SK-N-MC (cell line): Measurements from ENCODE around the gene KIFBP.

Experiments
- EZH2 ChIP-seq: fragments of 200-600 bp; sonication (generic); IDR thresholded peaks from one replicate; pipeline ENCODE4 v1.6.1; 2017; ENCODE audit warnings: antibody characterized with exemption
- FOXP2 ChIP-seq: optimal IDR thresholded peaks from 2 replicates; pipeline ENCODE3; 2011; ENCODE audit warnings: mild to moderate bottlenecking, moderate library complexity; ENCODE audit not compliant: insufficient read depth; ENCODE audit errors: extremely low read length, control extremely low read depth
- POLR2AphosphoS5 ChIP-seq: IDR thresholded peaks from 2 replicates; pipeline ENCODE4 v1.6.1; 2012; ENCODE audit warnings: mild to moderate bottlenecking, low read depth, low read length, borderline replicate concordance

DNA sequence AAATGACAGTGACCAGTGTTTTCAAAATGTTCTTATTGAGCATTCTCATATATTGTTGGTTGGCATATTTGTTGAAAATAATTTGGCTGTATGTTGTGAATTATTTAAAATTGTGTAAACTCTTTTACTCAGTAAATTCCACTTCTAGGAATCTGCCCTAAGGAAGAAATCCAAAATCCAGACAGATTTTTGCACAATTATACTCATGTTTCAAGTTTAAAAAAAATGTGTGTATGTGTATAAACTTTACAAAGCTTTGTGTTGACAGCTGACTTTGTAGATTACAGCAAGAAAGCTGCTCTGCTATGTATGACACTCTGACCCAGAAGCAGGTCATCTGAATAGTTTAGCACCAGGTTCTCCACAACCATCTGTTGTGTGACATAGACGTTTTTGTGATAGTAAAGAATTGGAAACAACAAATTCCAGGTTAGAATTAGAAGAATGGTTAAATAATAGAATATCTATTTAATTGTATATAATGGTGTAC lies 21.6 kb downstream of the KIFBP start:
- TF ChIP-seq POLR2AphosphoS5 (no peak), EZH2 (no peak), FOXP2 (no peak)
